Endodermal cell (in vitro differentiated cells): ENCODE measurements around the gene LRMDA. TPM values are rescaled to one million over a fixed set of nuclear protein-coding genes. Genes with fewer than 3 reads are reported as not detected.

Experiments
- DNase-seq: peaks from one replicate; pipeline ENCODE4 v3.0.0-alpha.2; 2017
- H3K27ac ChIP-seq: 2 replicates; pipeline ENCODE4 v1.5.1; 2013; ENCODE audit warnings: mild to moderate bottlenecking, low read depth, low read length, moderate library complexity
- H3K27me3 ChIP-seq: 2 replicates; pipeline ENCODE4 v1.6.1; 2013; ENCODE audit warnings: mild to moderate bottlenecking, low read length, moderate library complexity; ENCODE audit not compliant: insufficient read depth, control insufficient read depth, poor library complexity, severe bottlenecking
- H3K36me3 ChIP-seq: 2 replicates; pipeline ENCODE4 v1.7.0; 2013; ENCODE audit warnings: mild to moderate bottlenecking, low read length, moderate library complexity; ENCODE audit not compliant: control insufficient read depth, insufficient read depth
- H3K4me1 ChIP-seq: one replicate; pipeline ENCODE4 v1.7.0; 2013; ENCODE audit warnings: low read length; ENCODE audit not compliant: control insufficient read depth, insufficient read depth
- H3K4me3 ChIP-seq: 2 replicates; pipeline ENCODE4 v1.5.1; 2013; ENCODE audit warnings: mild to moderate bottlenecking, low read length, moderate library complexity
- H3K9ac ChIP-seq: 2 replicates; pipeline ENCODE4 v1.6.1; 2013; ENCODE audit warnings: mild to moderate bottlenecking, low read length, moderate library complexity; ENCODE audit not compliant: poor library complexity, severe bottlenecking; ENCODE audit errors: extremely low read depth
- H3K9me3 ChIP-seq: 2 replicates; pipeline ENCODE4 v1.6.1; 2013; ENCODE audit warnings: mild to moderate bottlenecking, low read length, moderate library complexity; ENCODE audit not compliant: control insufficient read depth
- H3K27ac Mint-ChIP-seq: 2 replicates; pipeline ENCODE4 v1.8.0; 2020; ENCODE audit warnings: mixed read lengths
- H3K27me3 Mint-ChIP-seq: 2 replicates; pipeline ENCODE4 v1.8.0; 2021; ENCODE audit warnings: mild to moderate bottlenecking, mixed read lengths; ENCODE audit not compliant: insufficient read depth
- H3K36me3 Mint-ChIP-seq: 2 replicates; pipeline ENCODE4 v1.8.0; 2020; ENCODE audit warnings: low read depth, mixed read lengths
- H3K4me1 Mint-ChIP-seq: 2 replicates; pipeline ENCODE4 v1.8.0; 2020; ENCODE audit warnings: mixed read lengths
- H3K4me3 Mint-ChIP-seq: 2 replicates; pipeline ENCODE4 v1.8.0; 2020; ENCODE audit warnings: mild to moderate bottlenecking, moderate library complexity, mixed read lengths
- H3K9me3 Mint-ChIP-seq: 2 replicates; pipeline ENCODE4 v1.8.0; 2020; ENCODE audit warnings: mild to moderate bottlenecking, mixed read lengths
- CTCF ChIP-seq: fragments of 200-600 bp; sonication (generic); conservative IDR thresholded peaks from 2 replicates; pipeline ENCODE4 v1.5.0; 2021; ENCODE audit warnings: antibody characterized with exemption, mild to moderate bottlenecking
- WGBS, 2 experiments: methylation state at CpG; one replicate each; pipeline versions ENCODE4 v1.1.5 to v1.1.7; 2013; ENCODE audit warnings: missing lambda C conversion rate in 2 of 2, mixed read lengths in 1 of 2; ENCODE audit not compliant: insufficient coverage in 1 of 2, insufficient read length in 1 of 2; 5-methylcytosine and 5-hydroxymethylcytosine counted together
- total RNA-seq, 2 donors: library from RNA; stranded (reverse); fragmentation: NEBNext Ultra II Directional in 1 of 2; extraction: Animal tissue kit (Norgen Biotek cat#: 25700) in 1 of 2; gene quantifications; 2 replicates in 1 of 2; 3 replicates in 1 of 2; pipeline ENCODE4 v1.2.1, GENCODE V29; 2021

The LRMDA gene
- total RNA-seq, 2 donors from 2014 or later = 1.7 to 5.1 TPM

GRCh38 chr10:75883081-75884072, 452.0 kb downstream of the LRMDA start:
- Mint-ChIP-seq H3K36me3 (no peaks in the 10 kb centered on the region), H3K9me3 (no peaks in the 10 kb centered on the region), H3K4me1 (peaks cover 9% of the 10 kb centered on the region), H3K4me3 (no peak overlapping the region), H3K27me3 (peaks cover 5% of the 10 kb centered on the region), H3K27ac (no peak overlapping the region)
- 87 to 93% methylated on average over 7 to 8 of the region's 9 CpGs for WGBS, 2 experiments
- H3K9ac ChIP-seq = no peak overlapping the region
- no peaks in the 10 kb centered on the region for H3K9me3 ChIP-seq
- DNase-seq = no peak
- no peak for TF ChIP-seq CTCF
- H3K4me3 ChIP-seq = no peak overlapping the region
- H3K27ac ChIP-seq = no peak overlapping the region
- H3K4me1 ChIP-seq = peaks cover 6% of the 10 kb centered on the region
- H3K27me3 ChIP-seq = no peaks in the 10 kb centered on the region
- H3K36me3 ChIP-seq = no peaks in the 10 kb centered on the region

DNA sequence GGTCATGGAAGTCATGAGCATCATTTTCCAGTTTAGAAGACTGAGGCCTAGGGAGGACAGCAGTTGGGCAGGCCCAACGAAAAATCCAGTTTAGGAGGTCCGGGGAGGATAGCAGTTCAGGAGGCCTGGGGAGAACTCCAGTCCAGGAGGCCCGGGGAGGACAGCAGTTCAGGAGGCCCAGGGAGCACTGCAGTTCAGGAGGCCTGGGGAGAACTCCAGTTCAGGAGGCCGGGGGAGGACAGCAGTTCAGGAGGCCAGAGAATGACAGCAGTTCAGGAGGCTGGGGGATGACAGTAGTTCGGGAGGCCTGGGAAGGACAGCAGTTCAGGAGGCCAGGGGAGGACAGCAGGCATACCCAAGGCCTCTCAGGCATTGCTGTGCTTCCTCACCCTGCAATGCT, 453.4 kb downstream of the LRMDA start:
- Mint-ChIP-seq H3K9me3 (no peaks in the 10 kb centered on the region), H3K27ac (no peak overlapping the region), H3K36me3 (no peaks in the 10 kb centered on the region), H3K27me3 (peaks cover 2% of the 10 kb centered on the region), H3K4me3 (no peak overlapping the region), H3K4me1 (peaks cover 10% of the 10 kb centered on the region)
- H3K27me3 ChIP-seq = no peaks in the 10 kb centered on the region
- no peaks in the 10 kb centered on the region for H3K9me3 ChIP-seq
- TF ChIP-seq CTCF = no peak
- 87 to 91% methylated on average over 4 to 5 of the region's 5 CpGs for WGBS, 2 experiments
- no peak for DNase-seq
- H3K9ac ChIP-seq = no peak overlapping the region
- H3K4me3 ChIP-seq = no peak overlapping the region
- H3K27ac ChIP-seq = no peak overlapping the region
- no peaks in the 10 kb centered on the region for H3K36me3 ChIP-seq
- peaks cover 6% of the 10 kb centered on the region for H3K4me1 ChIP-seq

DNA sequence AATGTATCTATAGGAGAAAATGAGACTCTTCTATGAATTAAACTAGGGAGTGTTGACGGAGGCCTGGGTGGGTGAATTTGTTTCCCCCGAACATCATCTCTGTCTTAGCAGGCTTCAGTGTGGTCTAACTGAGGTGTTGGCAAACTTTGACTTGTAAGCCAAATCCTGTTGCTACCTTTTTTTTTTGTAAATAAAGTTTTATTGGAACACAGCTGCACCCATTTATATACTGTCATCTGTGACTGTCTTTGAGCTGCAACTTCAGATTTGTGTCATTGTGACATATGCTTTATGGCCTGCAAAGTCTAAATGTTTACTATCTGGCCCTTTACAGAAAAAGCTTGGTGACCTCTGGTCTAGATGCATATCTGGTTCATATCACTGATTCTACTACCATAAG, 455.9 kb downstream of the LRMDA start:
- H3K27ac ChIP-seq = no peak overlapping the region
- no peaks in the 10 kb centered on the region for H3K27me3 ChIP-seq
- no peak overlapping the region for H3K4me3 ChIP-seq
- Mint-ChIP-seq H3K27ac (no peak overlapping the region), H3K4me3 (no peak overlapping the region), H3K9me3 (no peaks in the 10 kb centered on the region), H3K27me3 (no peaks in the 10 kb centered on the region), H3K36me3 (no peaks in the 10 kb centered on the region), H3K4me1 (peaks cover 10% of the 10 kb centered on the region)
- TF ChIP-seq CTCF = no peak
- WGBS, 2 experiments = 94% methylated on average over 2 of the region's 2 CpGs; no CpG with 5 or more reads in 1 of the 2 experiments
- no peak for DNase-seq
- H3K9ac ChIP-seq = no peak overlapping the region
- no peaks in the 10 kb centered on the region for H3K36me3 ChIP-seq
- H3K4me1 ChIP-seq = peaks cover 6% of the 10 kb centered on the region
- H3K9me3 ChIP-seq = no peaks in the 10 kb centered on the region
